ENCODE results near the gene C20orf144. TPM values are rescaled to one million over a fixed set of nuclear protein-coding genes. Genes with fewer than 3 reads are reported as not detected.
"Not testable (repeated sequence)": the region's sequence is repeated elsewhere in the genome, so short reads cannot be mapped to it uniquely, and the experiment has no call there.

The C20orf144 gene
- total RNA-seq = under 1 TPM; 0.26 to 0.41 TPM

DNA sequence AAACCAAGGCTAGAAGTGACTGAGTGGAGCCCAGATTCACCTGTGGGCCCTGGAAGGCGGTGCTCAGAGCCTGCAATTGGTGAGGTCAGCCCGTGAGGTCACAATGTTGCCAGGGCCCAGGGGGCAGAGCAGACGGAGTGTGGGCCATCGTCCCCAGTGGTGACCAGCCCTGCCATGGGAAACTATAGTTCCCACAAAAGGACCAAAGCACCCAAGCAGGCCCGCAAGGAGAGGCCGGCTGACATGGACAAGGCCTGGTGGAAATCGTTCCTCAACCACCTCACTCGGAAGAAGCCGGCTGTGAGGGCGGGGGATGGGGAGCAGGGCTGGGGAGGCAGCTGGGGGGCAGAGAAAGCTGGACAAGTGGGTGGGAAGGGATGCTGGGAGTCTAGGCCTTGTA, at the start of gene C20orf144:
Gene C20orf144, plus strand, starts transcription at position 156 of the 400 bp plus-strand sequence. Its CDS starts 19 bp downstream, at position 175.
- H3K9me3 Mint-ChIP-seq = no peaks in the 10 kb centered on the region
- peak within 1 kb of the TSS; percentile 96 for H3K4me3 Mint-ChIP-seq
- no peak for ATAC-seq (replicated peaks)
- peaks cover 6% of the 10 kb centered on the region for H3K36me3 Mint-ChIP-seq (ENCODE audit: low read depth)
- H3K4me1 Mint-ChIP-seq = peaks cover 21% of the 10 kb centered on the region
- peak within 1 kb of the TSS; percentile 80 for H3K27ac Mint-ChIP-seq
- H3K27me3 Mint-ChIP-seq = no peaks in the 10 kb centered on the region

DNA sequence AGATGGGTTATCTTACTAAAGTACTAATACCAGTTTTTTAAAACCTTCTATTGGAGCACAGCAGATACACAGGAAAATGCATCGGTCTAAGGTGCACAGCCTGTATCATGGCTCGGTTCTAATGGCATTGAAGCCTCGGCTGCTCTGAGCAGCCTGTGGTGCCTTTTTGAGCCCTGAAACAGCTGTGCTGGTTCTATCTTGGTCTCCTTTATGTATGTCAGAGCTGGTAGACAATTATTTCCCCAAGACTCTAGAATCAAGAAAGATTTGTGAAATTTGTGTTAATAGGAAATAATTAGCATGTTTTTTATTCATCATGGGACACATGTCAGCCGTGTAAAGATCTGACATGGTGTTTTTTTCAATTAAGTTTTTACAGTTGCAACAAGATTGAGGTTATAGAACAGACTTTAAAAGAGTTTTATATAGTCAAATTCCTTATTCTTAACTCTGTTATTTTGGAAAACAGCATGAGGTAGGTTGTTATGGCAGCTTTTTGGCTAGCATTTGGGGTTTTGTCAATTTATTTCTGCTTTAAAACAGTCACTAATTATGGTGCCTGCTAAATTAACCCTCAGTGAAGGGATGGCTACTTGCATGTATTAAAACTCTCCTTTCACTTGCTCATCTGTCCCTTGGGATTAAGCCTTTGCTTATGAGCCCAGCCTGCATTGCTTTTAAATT, 40.3 kb upstream of the C20orf144 start:
- H3K36me3 Mint-ChIP-seq (ENCODE audit: low read depth) = peaks cover 83% of the 10 kb centered on the region
- no peak overlapping the region for H3K4me3 Mint-ChIP-seq
- no peaks in the 10 kb centered on the region for H3K9me3 Mint-ChIP-seq
- no peak for ATAC-seq (replicated peaks)
- peaks cover 10% of the 10 kb centered on the region for H3K4me1 Mint-ChIP-seq
- H3K27ac Mint-ChIP-seq = no peak overlapping the region
- H3K27me3 Mint-ChIP-seq = no peaks in the 10 kb centered on the region

DNA sequence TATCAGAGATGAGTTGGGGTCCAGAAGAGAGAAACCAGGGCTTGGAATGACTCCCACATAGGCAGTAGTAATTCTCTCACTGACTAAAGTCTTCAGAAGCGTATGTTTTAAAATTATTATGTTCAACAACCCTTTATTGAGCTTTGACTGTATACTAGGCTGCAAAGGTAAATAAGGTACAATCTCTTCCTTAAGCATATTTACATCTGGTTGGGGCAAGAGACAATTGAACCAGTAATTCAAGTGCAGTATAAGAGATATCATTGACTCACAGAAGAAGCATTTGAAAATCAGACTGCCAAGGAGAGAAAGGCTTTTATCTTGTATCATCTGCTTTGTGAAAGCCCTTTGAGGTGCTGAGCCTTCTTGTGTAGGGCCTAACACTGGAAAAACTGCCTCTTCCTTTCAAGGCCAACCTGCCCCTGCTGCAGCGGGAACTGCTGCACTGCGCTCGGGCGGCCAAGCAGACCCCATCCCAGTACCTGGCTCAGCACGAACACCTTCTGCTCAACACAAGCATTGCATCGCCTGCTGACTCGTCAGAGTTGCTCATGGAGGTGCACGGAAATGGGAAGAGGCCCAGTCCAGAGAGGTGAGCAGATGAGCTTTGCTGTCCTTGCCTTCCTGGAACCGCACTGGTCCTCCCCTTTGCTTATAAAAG, 39.3 kb upstream of the C20orf144 start:
- no peak for ATAC-seq (replicated peaks)
- H3K4me3 Mint-ChIP-seq = no peak overlapping the region
- H3K27me3 Mint-ChIP-seq = no peaks in the 10 kb centered on the region
- H3K4me1 Mint-ChIP-seq = peaks cover 10% of the 10 kb centered on the region
- H3K9me3 Mint-ChIP-seq = no peaks in the 10 kb centered on the region
- H3K27ac Mint-ChIP-seq = no peak overlapping the region
- H3K36me3 Mint-ChIP-seq (ENCODE audit: low read depth) = peaks cover 85% of the 10 kb centered on the region

- Mint-ChIP-seq H3K4me1 (peaks cover 10% of the 10 kb centered on the region), H3K27ac (peak overlapping the region; percentile 68), H3K9me3 (no peaks in the 10 kb centered on the region), H3K4me3 (peak overlapping the region; percentile 12), H3K27me3 (no peaks in the 10 kb centered on the region), H3K36me3 (ENCODE audit: low read depth) (peaks cover 90% of the 10 kb centered on the region)
- peak; percentile 62 for ATAC-seq (replicated peaks)
Observed at GRCh38 chr20:33624399-33624798, 37.7 kb upstream of the C20orf144 start.

GRCh38 chr20:33626190-33626589, 35.9 kb upstream of the C20orf144 start:
- Mint-ChIP-seq H3K36me3 (ENCODE audit: low read depth) (peaks cover 94% of the 10 kb centered on the region), H3K9me3 (no peaks in the 10 kb centered on the region), H3K27me3 (no peaks in the 10 kb centered on the region), H3K4me3 (no peak overlapping the region), H3K4me1 (peaks cover 10% of the 10 kb centered on the region), H3K27ac (no peak overlapping the region)
- ATAC-seq (replicated peaks) = no peak

GRCh38 chr20:33627577-33628216, 34.4 kb upstream of the C20orf144 start:
- Mint-ChIP-seq H3K27ac (no peak overlapping the region), H3K4me3 (no peak overlapping the region), H3K9me3 (no peaks in the 10 kb centered on the region), H3K36me3 (ENCODE audit: low read depth) (peaks cover 96% of the 10 kb centered on the region), H3K27me3 (no peaks in the 10 kb centered on the region), H3K4me1 (peaks cover 10% of the 10 kb centered on the region)
- ATAC-seq (replicated peaks) = peak; percentile 38

GRCh38 chr20:33629533-33629932, 32.6 kb upstream of the C20orf144 start:
- Mint-ChIP-seq H3K27ac (peak overlapping the region; percentile 31), H3K27me3 (no peaks in the 10 kb centered on the region), H3K4me3 (no peak overlapping the region), H3K9me3 (no peaks in the 10 kb centered on the region), H3K36me3 (ENCODE audit: low read depth) (peaks cover 85% of the 10 kb centered on the region), H3K4me1 (peaks cover 5% of the 10 kb centered on the region)
- no peak for ATAC-seq (replicated peaks)

DNA sequence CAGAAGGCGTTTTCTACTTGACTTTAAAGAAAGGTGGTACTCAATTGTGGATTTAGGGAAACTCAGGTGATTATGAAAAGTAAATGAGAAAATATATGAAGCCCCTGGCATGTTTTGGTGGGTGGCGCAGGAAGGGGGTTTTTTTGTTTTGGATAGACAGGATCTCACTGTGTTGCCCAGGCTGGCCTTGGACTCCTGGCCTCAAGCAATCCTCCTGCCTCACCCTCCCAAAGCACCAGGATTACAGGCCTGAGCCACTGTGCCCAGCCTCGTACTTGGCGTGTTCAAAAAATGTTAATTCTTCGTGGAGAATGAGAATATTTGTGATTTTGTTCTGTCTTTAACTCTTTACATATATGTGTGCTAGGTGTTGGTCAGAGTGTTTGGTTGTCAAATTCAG, 32.1 kb upstream of the C20orf144 start:
- ATAC-seq (replicated peaks) = no peak
- H3K9me3 Mint-ChIP-seq = no peaks in the 10 kb centered on the region
- peaks cover 85% of the 10 kb centered on the region for H3K36me3 Mint-ChIP-seq (ENCODE audit: low read depth)
- H3K4me3 Mint-ChIP-seq = no peak overlapping the region
- peak overlapping the region; percentile 58 for H3K27ac Mint-ChIP-seq
- H3K4me1 Mint-ChIP-seq = peaks cover 4% of the 10 kb centered on the region
- H3K27me3 Mint-ChIP-seq = no peaks in the 10 kb centered on the region

- no peaks in the 10 kb centered on the region for H3K9me3 Mint-ChIP-seq
- H3K27ac Mint-ChIP-seq = peak overlapping the region; percentile 58
- H3K36me3 Mint-ChIP-seq (ENCODE audit: low read depth) = peaks cover 85% of the 10 kb centered on the region
- no peak overlapping the region for H3K4me3 Mint-ChIP-seq
- no peak for ATAC-seq (replicated peaks)
- no peaks in the 10 kb centered on the region for H3K27me3 Mint-ChIP-seq
- H3K4me1 Mint-ChIP-seq = peaks cover 4% of the 10 kb centered on the region
Observed at GRCh38 chr20:33630507-33630906, 31.6 kb upstream of the C20orf144 start.

GRCh38 chr20:33631910-33632309, 30.2 kb upstream of the C20orf144 start:
- H3K27me3 Mint-ChIP-seq; ATAC-seq (replicated peaks); H3K9me3 Mint-ChIP-seq; H3K4me3 Mint-ChIP-seq; H3K4me1 Mint-ChIP-seq; H3K27ac Mint-ChIP-seq: not testable (repeated sequence)
- peaks cover 76% of the 10 kb centered on the region for H3K36me3 Mint-ChIP-seq (ENCODE audit: low read depth)

GRCh38 chr20:33635341-33635740, 26.8 kb upstream of the C20orf144 start:
- Mint-ChIP-seq H3K36me3 (ENCODE audit: low read depth) (peaks cover 76% of the 10 kb centered on the region), H3K4me3 (no peak overlapping the region), H3K9me3 (no peaks in the 10 kb centered on the region), H3K27ac (no peak overlapping the region), H3K4me1 (peaks cover 4% of the 10 kb centered on the region), H3K27me3 (no peaks in the 10 kb centered on the region)
- no peak for ATAC-seq (replicated peaks)

- H3K27me3 Mint-ChIP-seq = no peaks in the 10 kb centered on the region
- peaks cover 75% of the 10 kb centered on the region for H3K36me3 Mint-ChIP-seq (ENCODE audit: low read depth)
- no peak for ATAC-seq (replicated peaks)
- H3K9me3 Mint-ChIP-seq = no peaks in the 10 kb centered on the region
- H3K4me3 Mint-ChIP-seq = no peak overlapping the region
- H3K4me1 Mint-ChIP-seq = peaks cover 4% of the 10 kb centered on the region
- H3K27ac Mint-ChIP-seq = no peak overlapping the region
Observed at GRCh38 chr20:33636776-33637175, 25.4 kb upstream of the C20orf144 start.

DNA sequence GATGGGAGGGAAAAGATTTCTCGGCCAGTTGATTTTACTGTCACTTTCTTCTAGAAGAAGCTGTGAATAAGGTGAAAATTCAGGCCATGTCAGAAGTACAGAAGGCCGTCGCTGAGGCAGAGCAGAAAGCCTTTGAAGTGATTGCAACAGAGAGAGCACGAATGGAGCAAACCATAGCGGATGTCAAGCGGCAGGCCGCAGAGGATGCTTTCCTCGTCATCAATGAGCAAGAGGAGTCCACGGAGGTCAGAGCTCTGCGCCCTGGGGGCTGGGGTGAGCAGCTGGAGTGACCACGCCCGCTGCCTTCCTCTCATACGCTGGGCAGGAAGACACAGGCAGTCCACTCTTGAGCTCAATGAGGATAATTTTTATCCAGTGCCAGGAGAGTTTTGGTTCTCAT, 21.8 kb upstream of the C20orf144 start:
- H3K36me3 Mint-ChIP-seq (ENCODE audit: low read depth) = peaks cover 80% of the 10 kb centered on the region
- ATAC-seq (replicated peaks) = no peak
- H3K4me1 Mint-ChIP-seq = peaks cover under 1% of the 10 kb centered on the region
- no peak overlapping the region for H3K27ac Mint-ChIP-seq
- H3K4me3 Mint-ChIP-seq = no peak overlapping the region
- H3K27me3 Mint-ChIP-seq = no peaks in the 10 kb centered on the region
- no peaks in the 10 kb centered on the region for H3K9me3 Mint-ChIP-seq

DNA sequence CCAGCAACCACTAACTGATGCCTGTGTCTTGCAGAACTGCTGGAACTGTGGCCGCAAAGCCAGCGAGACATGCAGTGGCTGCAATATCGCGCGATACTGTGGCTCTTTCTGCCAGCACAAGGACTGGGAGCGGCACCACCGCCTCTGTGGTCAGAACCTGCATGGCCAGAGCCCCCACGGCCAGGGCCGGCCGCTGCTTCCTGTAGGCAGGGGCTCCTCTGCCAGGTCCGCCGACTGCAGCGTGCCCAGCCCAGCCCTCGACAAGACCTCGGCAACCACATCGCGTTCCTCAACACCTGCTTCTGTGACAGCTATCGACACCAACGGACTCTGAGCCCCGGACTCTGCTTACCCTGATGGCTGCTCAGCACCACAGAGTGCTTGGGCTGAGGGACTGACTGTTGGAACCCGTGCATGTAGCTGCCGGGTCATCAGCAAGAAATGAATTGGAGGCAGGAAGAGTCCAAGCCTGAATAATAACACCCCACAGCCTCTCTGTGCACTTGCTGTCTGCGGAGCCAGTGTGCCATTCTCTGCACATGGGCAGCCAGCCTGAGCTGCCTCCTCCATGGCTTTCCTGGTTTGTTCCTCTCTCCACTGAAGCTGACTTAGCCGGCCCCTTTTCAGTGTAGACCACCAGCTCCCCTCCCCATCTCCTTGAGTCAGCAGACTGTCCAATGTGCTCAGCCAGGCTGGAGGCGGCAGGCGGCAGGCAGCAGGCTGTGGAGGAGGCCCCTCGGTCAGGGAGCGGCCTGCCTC, 17.6 kb upstream of the C20orf144 start:
- no peak overlapping the region for H3K4me3 Mint-ChIP-seq
- ATAC-seq (replicated peaks) = no peak
- H3K27me3 Mint-ChIP-seq = no peaks in the 10 kb centered on the region
- H3K36me3 Mint-ChIP-seq (ENCODE audit: low read depth) = peaks cover 58% of the 10 kb centered on the region
- no peaks in the 10 kb centered on the region for H3K9me3 Mint-ChIP-seq
- peaks cover 13% of the 10 kb centered on the region for H3K4me1 Mint-ChIP-seq
- no peak overlapping the region for H3K27ac Mint-ChIP-seq

All from activated T-helper 17 cell treated with anti-CD3 and anti-CD28 coated beads, Interleukin-2, amount 50 U/mL, for 72 hours (primary cell).